ENCODE results near the gene SLC25A43.

GRCh38 chrX:119376312-119376711, 22.8 kb upstream of the SLC25A43 start:
- TF ChIP-seq CTCF (IDR thresholded peaks at IDR 0.05): no peak
- TF ChIP-seq POLR2AphosphoS5 (IDR thresholded peaks at IDR 0.05): no peak
- no peak for TF ChIP-seq POLR2A (IDR thresholded peaks at IDR 0.05)

Data from gastroesophageal sphincter (tissue), 3 donors.